Endothelial cell of umbilical vein (primary cell): ENCODE data around the gene RBMXL2. TPM values are rescaled to one million over a fixed set of nuclear protein-coding genes. Genes with fewer than 3 reads are reported as not detected.

Experiments
- BruUV-seq: library from RNA; stranded (reverse); fragments of 400-500 nt; replicated peaks from 2 replicates; lab custom pipeline; 2021; lab: Mats Ljungman, UMichigan
- CTCF ChIA-PET: fragments of 300-600, 350-600 bp; sonication (Branson Sonifier 250); formaldehyde crosslinking; loops from one replicate; lab custom pipeline; 2021; ENCODE audit warnings: antibody characterized with exemption, inconsistent platforms; lab: Charles Lee
- POLR2A ChIA-PET: fragments of 300-600, 350-600 bp; sonication (Branson Sonifier 250); formaldehyde crosslinking; loops from one replicate; lab custom pipeline; 2021; ENCODE audit warnings: antibody characterized with exemption, inconsistent platforms; lab: Charles Lee
- DNase-seq: peaks from one replicate; pipeline ENCODE4 v3.0.0-alpha.2; 2011; ENCODE audit warnings: low read depth, low spot score
- FAIRE-seq: peaks from 2 replicates; lab custom pipeline; 2011; peaks lifted over from hg19 to GRCh38; lab: Jason Lieb, UNC
- H2AFZ ChIP-seq: 2 replicates; pipeline ENCODE4 v1.6.0; 2012; ENCODE audit warnings: low read depth, low read length, control low read depth, inconsistent platforms
- H3K27ac ChIP-seq: 2 replicates; pipeline ENCODE4 v1.5.1; 2011; ENCODE audit warnings: low read depth, mild to moderate bottlenecking, control low read depth, low read length, moderate library complexity; ENCODE audit not compliant: insufficient read depth
- H3K27me3 ChIP-seq, 2 experiments: 2 replicates each; pipeline versions ENCODE4 v1.6.0 to v1.6.1; 2011; ENCODE audit warnings: low read length in 2 of 2, mixed read lengths in 1 of 2; ENCODE audit not compliant: control insufficient read depth in 2 of 2, insufficient read depth in 2 of 2
- H3K36me3 ChIP-seq, 2 experiments: 2 replicates in 1 of 2; 3 replicates in 1 of 2; pipeline ENCODE4 v1.5.1; 2011; ENCODE audit warnings: low read length in 2 of 2, mild to moderate bottlenecking in 1 of 2, moderate library complexity in 1 of 2; ENCODE audit not compliant: control insufficient read depth in 2 of 2, insufficient read depth in 2 of 2; ENCODE audit errors: extremely low read depth in 1 of 2
- H3K4me1 ChIP-seq: 3 replicates; pipeline ENCODE4 v1.5.1; 2011; ENCODE audit warnings: mild to moderate bottlenecking, low read length; ENCODE audit not compliant: control insufficient read depth, insufficient read depth; ENCODE audit errors: extremely low read depth
- H3K4me2 ChIP-seq: 2 replicates; pipeline ENCODE4 v1.6.1; 2011; ENCODE audit warnings: low read length, control low read depth, mixed read lengths; ENCODE audit not compliant: insufficient read depth
- H3K4me3 ChIP-seq, 3 experiments: fragments of 200-600 bp in 1 of 3; sonication (generic), shearing (Covaris generic) in 1 of 3; replicated peaks in 1 of 3; 2 replicates each; pipeline ENCODE4 v1.5.1; 2011 to 2016; ENCODE audit warnings: control low read depth in 3 of 3, low read length in 3 of 3, mild to moderate bottlenecking in 2 of 3, inconsistent platforms in 1 of 3, low read depth in 1 of 3, moderate library complexity in 1 of 3; ENCODE audit not compliant: insufficient read depth in 1 of 3
- H3K79me2 ChIP-seq: 2 replicates; pipeline ENCODE4 v1.6.0; 2012; ENCODE audit warnings: low read length, inconsistent platforms; ENCODE audit not compliant: control insufficient read depth, insufficient read depth
- H3K9ac ChIP-seq: replicated peaks from 2 replicates; pipeline ENCODE3; 2011; ENCODE audit warnings: low read length, control low read depth; ENCODE audit not compliant: insufficient read depth; ENCODE audit errors: extremely low read depth
- H3K9me1 ChIP-seq: replicated peaks from 3 replicates; pipeline ENCODE4 v1.6.0; 2011; ENCODE audit warnings: mild to moderate bottlenecking, low read length; ENCODE audit not compliant: control insufficient read depth, insufficient read depth; ENCODE audit errors: extremely low read depth
- H3K9me3 ChIP-seq: replicated peaks from 2 replicates; pipeline ENCODE4 v1.5.1; 2012; ENCODE audit warnings: low read length, inconsistent platforms; ENCODE audit not compliant: control insufficient read depth, insufficient read depth
- H4K20me1 ChIP-seq: replicated peaks from 2 replicates; pipeline ENCODE3; 2011; ENCODE audit warnings: mild to moderate bottlenecking, low read length; ENCODE audit not compliant: control insufficient read depth, insufficient read depth; ENCODE audit errors: extremely low read depth
- CTCF ChIP-seq, 2 donors: IDR thresholded peaks; 1 replicate in 1 of 2; 2 replicates in 1 of 2; pipeline ENCODE4 v1.5.1; 2011; ENCODE audit warnings: low read length in 2 of 2, mild to moderate bottlenecking in 2 of 2, moderate library complexity in 2 of 2, control low read depth in 1 of 2, inconsistent platforms in 1 of 2, low read depth in 1 of 2; ENCODE audit not compliant: insufficient read depth in 1 of 2; ENCODE audit errors: extremely low read depth in 1 of 2
- EZH2 ChIP-seq: IDR thresholded peaks from 2 replicates; pipeline ENCODE4 v1.6.1; 2012; ENCODE audit warnings: borderline replicate concordance, low read depth, mild to moderate bottlenecking, moderate library complexity, low read length, inconsistent platforms; ENCODE audit not compliant: severe bottlenecking
- FOS ChIP-seq: IDR thresholded peaks from 2 replicates; pipeline ENCODE4 v1.6.1; 2011; ENCODE audit warnings: mild to moderate bottlenecking, low read length, moderate library complexity, borderline replicate concordance; ENCODE audit not compliant: insufficient read depth
- GATA2 ChIP-seq: IDR thresholded peaks from 2 replicates; pipeline ENCODE4 v1.7.0; 2011; ENCODE audit warnings: low read depth, mild to moderate bottlenecking, moderate library complexity, mixed read lengths, low read length; ENCODE audit not compliant: insufficient read length, insufficient read depth
- JUN ChIP-seq: IDR thresholded peaks from 2 replicates; pipeline ENCODE4 v1.6.1; 2011; ENCODE audit warnings: borderline replicate concordance, low read depth; ENCODE audit not compliant: insufficient read length, insufficient read depth
- MAX ChIP-seq: IDR thresholded peaks from 2 replicates; pipeline ENCODE4 v1.6.1; 2011; ENCODE audit not compliant: insufficient read depth, insufficient read length
- MYC ChIP-seq: IDR thresholded peaks from one replicate; pipeline ENCODE4 v1.6.1; 2011; ENCODE audit warnings: mild to moderate bottlenecking, low read depth, low read length
- POLR2A ChIP-seq: IDR thresholded peaks from 2 replicates; pipeline ENCODE4 v1.6.1; 2012; ENCODE audit warnings: low read depth, mild to moderate bottlenecking, control low read depth, low read length
- POLR2AphosphoS5 ChIP-seq: IDR thresholded peaks from 2 replicates; pipeline ENCODE4 v1.6.1; 2012; ENCODE audit warnings: low read depth, mild to moderate bottlenecking, control low read depth, low read length, moderate library complexity; ENCODE audit not compliant: insufficient read depth
- dilution Hi-C: fragments of 300-500 bp; cut with MboI; formaldehyde crosslinking; loops from one replicate; pipeline ENCODE4 v1.15.0; 2019; ENCODE audit warnings: low sequenced_read_pairs; ENCODE audit not compliant: extremely low pct_ligation_motif_present
- intact Hi-C: fragments of 100-400 bp; cut with micrococcal nuclease; formaldehyde crosslinking; loops from one replicate; pipeline ENCODE4 v1.10.0; 2022
- polyA plus RNA-seq, 4 experiments: library from polyadenylated mRNA; depleted of rRNA in 3 of 4; stranded (reverse) in 3 of 4; unstranded in 1 of 4; fragments of >200 nt; gene quantifications; 2 replicates each; pipeline versions ENCODE4 v1.2.1 to v1.2.3, GENCODE V29; 2011 to 2012; ENCODE audit warnings: missing spikeins in 1 of 4
- total RNA-seq: library from RNA; stranded (reverse); gene quantifications from 2 replicates; pipeline ENCODE4 v1.2.3, GENCODE V29; 2021

Gene RBMXL2
- total and polyA plus RNA-seq, 2 donors (not counting 3 experiments of a cell fraction or from before 2014, with no cell fraction given) = 0.25 TPM; not detected in 1

GRCh38 chr11:7077101-7077500 is 11.7 kb upstream of the RBMXL2 start:
- Histone ChIP-seq H3K9me3 (no peaks in the 10 kb centered on the region), H3K27me3 (no peaks in the 10 kb centered on the region), H3K36me3 (no peaks in the 10 kb centered on the region), H3K4me3 (no peak overlapping the region), H3K9me1 (no peaks in the 10 kb centered on the region), H3K4me2 (no peak overlapping the region), H4K20me1 (no peaks in the 10 kb centered on the region), H3K27ac (no peak overlapping the region), H2AFZ (no peak overlapping the region), H3K9ac (no peak overlapping the region), H3K79me2 (no peaks in the 10 kb centered on the region), H3K4me1 (no peaks in the 10 kb centered on the region)
- ChIA-PET CTCF (no interaction called here), POLR2A (no interaction called here)
- FAIRE-seq = no peak
- TF ChIP-seq JUN (no peak), GATA2 (no peak), POLR2A (no peak), CTCF (IDR thresholded peaks at IDR 0.05; ENCODE audit: extremely low read depth in 1 of 2, insufficient read depth in 1 of 2, low read depth in 1 of 2, low read length in 2 of 2) (no peak), MAX (no peak), EZH2 (no peak), MYC (no peak), FOS (no peak), POLR2AphosphoS5 (no peak)
- dilution Hi-C loops (no loop called here), intact Hi-C loops (no loop called here)
- BruUV-seq = no TSS peak
- no peak for DNase-seq
